ENCODE results near the gene THRAP3. TPM values are rescaled to one million over a fixed set of nuclear protein-coding genes. Genes with fewer than 3 reads are reported as not detected.

The THRAP3 gene
- total and polyA plus RNA-seq, 2 experiments from 2014 or later = 127 to 161 TPM

DNA sequence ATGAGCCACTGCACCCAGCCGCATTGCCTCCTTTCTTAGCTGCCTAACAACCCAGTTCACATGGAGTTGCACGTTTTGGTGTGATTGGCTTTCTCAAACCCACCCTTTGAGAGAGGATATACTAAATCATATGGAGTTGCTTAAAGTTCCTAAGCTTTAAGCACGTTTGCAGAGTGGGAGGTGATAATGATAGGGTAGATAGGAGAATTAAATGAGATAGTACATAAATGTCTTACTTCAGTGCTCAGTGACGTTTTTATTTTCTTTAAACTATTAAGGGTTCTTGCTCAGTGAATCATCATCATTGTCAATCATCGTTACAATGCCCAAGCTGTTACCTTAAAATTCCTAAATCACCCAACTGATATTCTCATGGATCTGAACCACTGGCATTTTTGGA lies 79.0 kb downstream of the THRAP3 start (continued):
- TF ChIP-seq STAT1 (IDR thresholded peaks at IDR 0.05; ENCODE audit: unreplicated experiment) = no peak

- ATAC-seq (no peak), DNase-seq (ENCODE audit: low spot score) (no peak)
- Histone ChIP-seq H3F3A (replicated peaks; ENCODE audit: low read depth) (peaks cover 16% of the 10 kb centered on the region), H3K79me2 (replicated peaks; ENCODE audit: insufficient read depth) (0 out of 2 replicates have a peak, but pooled peaks cover 4% of the 10 kb centered on the region), H3K4me2 (no peak overlapping the region), H4K20me1 (replicated peaks; ENCODE audit: insufficient read depth) (peaks cover 12% of the 10 kb centered on the region), H3K9me2 (ENCODE audit: insufficient read depth) (no peaks in the 10 kb centered on the region), H2AFZ (no peak overlapping the region), H3K27ac (ENCODE audit: low read depth) (no peak overlapping the region), H3K36me3 (ENCODE audit: insufficient read depth) (peaks cover 25% of the 10 kb centered on the region), H3K4me1 (ENCODE audit: insufficient read depth) (peaks cover 12% of the 10 kb centered on the region), H3K27me3 (ENCODE audit: insufficient read depth) (no peaks in the 10 kb centered on the region), H3K4me3 (no peak overlapping the region)
- H3K27ac Mint-ChIP-seq = no peak overlapping the region
- peaks cover 13% of the 10 kb centered on the region for H3K4me1 Mint-ChIP-seq
- peaks cover 65% of the 10 kb centered on the region for H3K36me3 Mint-ChIP-seq (ENCODE audit: low read depth)
- H3K27me3 Mint-ChIP-seq (ENCODE audit: insufficient read depth, low read depth, poor library complexity) = peaks cover 19% of the 10 kb centered on the region
- H3K4me3 Mint-ChIP-seq = no peak overlapping the region
- no peaks in the 10 kb centered on the region for H3K9me3 Mint-ChIP-seq
- no peak for TF ChIP-seq ZNF462 (CRISPR knock-in tag; IDR thresholded peaks at IDR 0.05)
- TF ChIP-seq, protein P1, sequence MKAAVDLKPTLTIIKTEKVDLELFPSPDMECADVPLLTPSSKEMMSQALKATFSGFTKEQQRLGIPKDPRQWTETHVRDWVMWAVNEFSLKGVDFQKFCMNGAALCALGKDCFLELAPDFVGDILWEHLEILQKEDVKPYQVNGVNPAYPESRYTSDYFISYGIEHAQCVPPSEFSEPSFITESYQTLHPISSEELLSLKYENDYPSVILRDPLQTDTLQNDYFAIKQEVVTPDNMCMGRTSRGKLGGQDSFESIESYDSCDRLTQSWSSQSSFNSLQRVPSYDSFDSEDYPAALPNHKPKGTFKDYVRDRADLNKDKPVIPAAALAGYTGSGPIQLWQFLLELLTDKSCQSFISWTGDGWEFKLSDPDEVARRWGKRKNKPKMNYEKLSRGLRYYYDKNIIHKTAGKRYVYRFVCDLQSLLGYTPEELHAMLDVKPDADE (IDR thresholded peaks at IDR 0.05) = no peak
These were observed 79.6 kb downstream of the THRAP3 start for GRCh38 chr1:36303650-36304360.
